ENCODE measurements around the gene METAP1D. TPM values are rescaled to one million over a fixed set of nuclear protein-coding genes. Genes with fewer than 3 reads are reported as not detected.

METAP1D gene
- total RNA-seq, 2 donors from 2014 or later, result 11.6 to 13.6 TPM

DNA sequence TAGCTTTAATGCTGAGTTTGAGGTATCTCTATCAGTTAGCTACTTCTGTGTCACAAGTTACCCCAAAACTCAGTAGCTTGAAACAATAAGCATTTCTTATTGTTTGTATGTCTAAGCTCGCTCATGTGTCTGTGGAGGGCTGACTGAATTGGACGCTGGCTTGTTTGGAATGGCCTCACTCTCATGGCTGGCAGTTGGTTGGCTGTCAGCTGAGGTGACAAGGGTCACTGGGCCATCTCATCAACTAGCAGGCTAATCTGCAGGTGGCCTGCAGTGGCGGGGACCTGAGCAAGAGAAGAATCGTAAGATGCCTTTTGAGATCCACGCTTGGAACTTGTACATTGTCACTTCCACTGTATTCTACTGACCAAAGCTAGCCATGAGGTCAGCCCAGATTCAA, 116.4 kb downstream of the METAP1D start:
- no peak for DNase-seq (ENCODE audit: low spot score)
- Histone ChIP-seq H3K27ac (no peak overlapping the region), H3K36me3 (no peaks in the 10 kb centered on the region), H3K4me3 (no peak overlapping the region), H3K27me3 (replicated peaks; ENCODE audit: insufficient read depth) (no peaks in the 10 kb centered on the region), H3K9me3 (no peaks in the 10 kb centered on the region), H3K4me1 (replicated peaks) (no peaks in the 10 kb centered on the region)
- WGBS, result 86% methylated on average over 5 of the region's 5 CpGs
- TF ChIP-seq POLR2AphosphoS5 (IDR thresholded peaks at IDR 0.05) (no peak), CTCF (IDR thresholded peaks at IDR 0.05) (no peak), POLR2A (IDR thresholded peaks at IDR 0.05) (no peak)
- intact Hi-C loops (cut with DNase I), result no loop called here

GRCh38 chr2:172119089-172119488, 119.3 kb downstream of the METAP1D start:
- Histone ChIP-seq H3K27me3 (replicated peaks; ENCODE audit: insufficient read depth) (no peaks in the 10 kb centered on the region), H3K9me3 (no peaks in the 10 kb centered on the region), H3K36me3 (no peaks in the 10 kb centered on the region), H3K27ac (no peak overlapping the region), H3K4me1 (replicated peaks) (no peaks in the 10 kb centered on the region), H3K4me3 (no peak overlapping the region)
- no peak for DNase-seq (ENCODE audit: low spot score)
- TF ChIP-seq POLR2AphosphoS5 (IDR thresholded peaks at IDR 0.05) (no peak), POLR2A (IDR thresholded peaks at IDR 0.05) (no peak), CTCF (IDR thresholded peaks at IDR 0.05) (no peak)
- intact Hi-C loops (cut with DNase I), result no loop called here

DNA sequence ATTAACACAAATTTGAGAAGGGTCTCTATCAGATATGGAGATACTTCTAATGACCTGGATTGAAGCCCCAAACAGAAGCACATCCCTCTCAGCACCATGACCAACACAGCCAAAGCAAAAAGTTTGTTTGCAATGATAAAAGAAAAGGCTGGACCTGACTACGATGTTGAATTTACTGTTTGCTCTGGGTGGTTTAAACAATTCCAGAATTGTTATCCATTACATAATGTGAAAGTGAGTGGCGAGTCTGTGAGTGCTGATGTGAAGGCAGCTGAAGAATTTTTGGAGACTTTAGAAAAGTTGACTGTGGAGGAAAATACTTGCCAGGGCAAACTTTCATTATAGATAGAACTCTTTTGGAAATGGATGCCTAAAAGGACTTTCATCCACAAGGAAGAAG, 120.4 kb downstream of the METAP1D start:
- Histone ChIP-seq H3K4me3 (no peak overlapping the region), H3K4me1 (replicated peaks) (no peaks in the 10 kb centered on the region), H3K27ac (no peak overlapping the region), H3K36me3 (no peaks in the 10 kb centered on the region), H3K27me3 (replicated peaks; ENCODE audit: insufficient read depth) (no peaks in the 10 kb centered on the region), H3K9me3 (no peaks in the 10 kb centered on the region)
- DNase-seq (ENCODE audit: low spot score), result no peak
- intact Hi-C loops (cut with DNase I), result no loop called here
- no peak for TF ChIP-seq POLR2A (IDR thresholded peaks at IDR 0.05)
- no peak for TF ChIP-seq POLR2AphosphoS5 (IDR thresholded peaks at IDR 0.05)
- no peak for TF ChIP-seq CTCF (IDR thresholded peaks at IDR 0.05)
- 43% methylated on average over 2 of the region's 2 CpGs for WGBS

- Histone ChIP-seq H3K4me3 (no peak overlapping the region), H3K36me3 (no peaks in the 10 kb centered on the region), H3K4me1 (replicated peaks) (no peaks in the 10 kb centered on the region), H3K9me3 (no peaks in the 10 kb centered on the region), H3K27me3 (replicated peaks; ENCODE audit: insufficient read depth) (no peaks in the 10 kb centered on the region), H3K27ac (no peak overlapping the region)
- no peak for DNase-seq (ENCODE audit: low spot score)
- TF ChIP-seq POLR2A (IDR thresholded peaks at IDR 0.05), result no peak
- no peak for TF ChIP-seq POLR2AphosphoS5 (IDR thresholded peaks at IDR 0.05)
- TF ChIP-seq CTCF (IDR thresholded peaks at IDR 0.05), result no peak
- intact Hi-C loops (cut with DNase I), result no loop called here
Observed at GRCh38 chr2:172128484-172128883, 128.7 kb downstream of the METAP1D start.

DNA sequence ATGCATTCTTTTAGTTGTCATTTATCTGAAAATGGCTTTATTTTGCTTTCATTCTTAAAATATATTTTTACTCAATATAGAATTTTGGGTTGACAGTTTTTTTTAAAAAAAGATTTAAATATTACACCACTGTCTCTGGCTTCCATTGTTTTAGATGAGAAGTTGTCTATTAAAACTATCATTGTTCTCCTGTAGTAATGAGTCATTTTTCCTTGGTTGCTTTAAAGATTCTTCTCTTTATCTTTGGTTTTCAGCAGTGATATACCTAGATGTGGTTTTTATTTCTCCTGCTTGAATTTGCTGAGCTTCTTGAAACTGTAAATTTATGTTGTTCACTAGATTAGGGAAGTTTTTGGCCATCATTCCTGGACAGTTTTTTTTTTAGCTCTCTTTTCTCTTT, 129.7 kb downstream of the METAP1D start:
- Histone ChIP-seq H3K27me3 (replicated peaks; ENCODE audit: insufficient read depth) (no peaks in the 10 kb centered on the region), H3K4me3 (no peak overlapping the region), H3K27ac (no peak overlapping the region), H3K36me3 (no peaks in the 10 kb centered on the region), H3K4me1 (replicated peaks) (no peaks in the 10 kb centered on the region), H3K9me3 (no peaks in the 10 kb centered on the region)
- TF ChIP-seq CTCF (IDR thresholded peaks at IDR 0.05) (no peak), POLR2AphosphoS5 (IDR thresholded peaks at IDR 0.05) (no peak), POLR2A (IDR thresholded peaks at IDR 0.05) (no peak)
- no peak for DNase-seq (ENCODE audit: low spot score)
- intact Hi-C loops (cut with DNase I), result no loop called here

Other genes starting within 250 kb of the METAP1D start
- gene SLC25A12, start 105.7 kb upstream of the METAP1D start, total RNA-seq, result 10 to 100 TPM; 23.5 to 33.9 TPM
- 10 to 100 TPM; 30.6 to 41.9 TPM for gene HAT1, start 77.5 kb upstream of the METAP1D start, total RNA-seq
- 1 to 10 TPM in 1 of 2 donors, not detected in 1; 1.3 TPM for gene DLX1, start 85.6 kb downstream of the METAP1D start, total RNA-seq
- under 1 TPM in 1 of 2 donors, not detected in 1; 0.45 TPM for gene DLX2, start 102.9 kb downstream of the METAP1D start, total RNA-seq

All from prostate gland (tissue), 2 donors.